Kidney glomerular epithelial cell (primary cell): ENCODE data around the gene FOXJ2.
"Not testable (repeated sequence)": the region's sequence is repeated elsewhere in the genome, so short reads cannot be mapped to it uniquely, and the experiment has no call there.

Experiments
- DNase-seq: peaks from one replicate; lab custom pipeline; 2025; lab: John Stamatoyannopoulos, UW

FOXJ2 gene

DNA sequence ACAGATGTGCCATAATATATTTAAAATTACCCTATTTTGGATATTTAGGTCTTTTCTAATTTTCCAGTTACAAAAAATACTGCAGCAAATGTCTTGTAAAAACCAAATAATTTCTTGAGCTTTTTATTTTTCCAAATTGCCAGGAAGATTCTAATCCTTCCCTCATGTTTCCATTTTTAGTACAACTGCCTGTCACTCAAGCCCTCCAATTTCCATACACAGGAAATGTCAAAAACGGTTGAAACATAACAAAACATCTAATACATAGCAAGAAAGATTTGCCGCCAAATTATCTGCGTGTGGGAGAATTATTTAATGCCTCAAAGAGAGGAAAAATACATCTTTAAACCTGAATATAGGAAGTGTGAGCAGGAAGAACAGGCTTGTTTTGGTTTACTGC, 2.3 kb upstream of the FOXJ2 start:
- DNase-seq, result no peak

DNA sequence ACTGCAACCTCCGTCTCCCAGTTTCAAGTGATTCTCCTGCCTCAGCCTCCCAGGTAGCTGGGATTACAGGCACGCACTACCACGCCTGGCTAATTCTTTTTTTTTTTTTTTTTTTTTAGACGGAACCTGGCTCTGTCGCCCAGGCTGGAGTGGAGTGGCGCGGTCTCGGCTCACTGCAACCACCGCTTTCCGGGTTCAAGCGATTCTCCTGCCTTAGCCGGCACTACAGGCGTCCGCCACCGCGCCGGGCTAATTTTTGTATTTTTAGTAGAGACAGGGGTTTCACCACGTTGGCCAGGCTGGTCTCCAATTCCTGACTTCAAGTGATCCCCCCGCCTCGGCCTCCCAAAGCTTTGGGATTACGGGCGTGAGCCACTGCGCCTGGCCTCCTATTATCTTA, 1.5 kb upstream of the FOXJ2 start:
- not testable (repeated sequence) for DNase-seq

GRCh38 chr12:8031872-8032241, 659 bp upstream of the FOXJ2 start:
- no peak for DNase-seq

DNA sequence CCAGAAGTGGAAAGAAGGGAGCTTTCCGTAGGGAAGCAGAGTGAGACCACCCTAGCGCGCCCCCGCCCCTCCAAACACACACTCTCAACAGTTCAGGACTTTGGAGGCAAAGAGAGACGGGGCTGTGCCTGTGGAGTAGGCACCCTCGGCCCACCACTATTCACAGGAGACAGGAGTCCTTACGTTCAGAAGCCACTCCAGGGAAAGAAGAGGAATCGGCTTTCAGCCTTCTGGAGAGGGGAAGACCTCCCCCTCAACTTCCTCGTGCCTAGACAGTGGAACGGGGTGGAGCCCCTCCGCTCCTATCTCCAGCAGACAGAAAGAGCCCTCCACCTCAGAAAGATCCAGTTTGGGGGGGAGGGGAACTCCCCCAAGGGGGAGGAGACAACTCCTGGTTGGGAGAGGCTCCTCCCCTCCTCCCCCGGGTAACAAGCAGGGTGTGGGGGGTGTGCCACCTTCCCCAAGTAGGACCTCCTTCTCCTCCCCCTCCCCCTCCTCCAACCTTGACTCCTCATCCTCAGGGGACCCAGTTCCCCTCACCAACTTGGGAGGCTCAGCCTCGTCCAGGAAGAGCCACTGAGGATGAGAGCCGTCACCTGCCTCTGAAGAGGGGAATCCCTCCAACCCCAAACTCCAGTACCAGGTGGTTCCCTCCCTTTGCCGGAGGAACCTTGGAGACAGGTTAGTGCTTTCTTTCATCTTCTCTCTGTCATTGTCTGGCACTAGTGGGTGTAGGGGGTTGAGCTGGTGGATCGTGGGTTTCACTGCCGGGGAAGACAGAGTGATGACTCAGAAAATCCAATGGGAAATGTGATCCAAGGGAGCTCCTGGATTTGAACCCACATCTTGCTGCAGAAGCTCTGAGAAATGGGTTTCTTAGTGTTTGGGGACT, 883 bp downstream of the FOXJ2 start:
- peak; percentile 14 for DNase-seq

DNA sequence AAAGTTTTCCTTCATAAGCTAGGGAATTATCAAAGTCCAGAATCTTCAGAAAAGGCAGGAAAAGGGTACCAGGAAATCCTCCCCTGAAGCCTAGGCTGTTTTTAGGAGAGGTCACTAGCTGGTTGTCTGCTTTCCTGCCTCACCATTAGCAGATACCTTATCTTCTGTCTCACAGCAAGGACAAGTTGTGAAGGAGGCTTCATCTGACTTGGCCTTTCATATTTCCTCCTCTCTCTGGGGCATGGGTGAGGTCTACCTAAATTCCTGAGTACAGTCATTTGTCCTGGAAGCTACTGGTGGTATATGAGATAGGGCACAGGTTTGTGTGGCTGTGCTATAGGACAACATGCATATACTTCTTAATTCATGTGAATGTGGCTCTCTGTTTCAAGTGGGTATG, 2.3 kb downstream of the FOXJ2 start:
- no peak for DNase-seq

- peak; percentile 2 for DNase-seq
Observed at GRCh38 chr12:8035440-8036010, 3.0 kb downstream of the FOXJ2 start.

- no peak for DNase-seq
Observed at GRCh38 chr12:8036346-8036745, 3.8 kb downstream of the FOXJ2 start.

- DNase-seq, result no peak
Observed at GRCh38 chr12:8037046-8037663, 4.6 kb downstream of the FOXJ2 start.

GRCh38 chr12:8037947-8038346, 5.4 kb downstream of the FOXJ2 start:
- no peak for DNase-seq

DNA sequence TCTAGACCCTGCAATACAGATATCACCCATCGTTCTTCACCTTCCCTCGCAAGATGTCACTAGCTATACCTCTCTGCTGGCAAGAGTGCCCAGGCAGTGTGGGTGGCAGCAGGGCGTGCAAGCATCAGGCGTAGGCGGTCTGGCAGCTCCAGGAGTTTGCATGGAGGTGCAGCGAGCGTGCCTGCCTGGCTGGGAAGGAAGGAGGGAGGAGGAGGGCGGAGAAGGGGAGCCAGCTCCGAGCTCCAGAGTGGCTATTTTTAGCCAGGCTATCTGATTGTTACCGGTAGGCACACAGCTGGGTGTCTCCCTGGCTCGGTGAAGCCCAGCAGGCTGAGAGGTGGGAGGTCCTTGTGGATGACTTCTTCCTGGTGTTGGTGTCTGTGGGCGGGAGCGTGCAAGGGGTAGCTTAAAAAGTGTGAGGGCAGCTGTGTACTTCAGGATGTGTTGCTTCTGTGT, 6.2 kb downstream of the FOXJ2 start:
- DNase-seq, result peak; percentile 64

- no peak for DNase-seq
Observed at GRCh38 chr12:8040791-8041190, 8.3 kb downstream of the FOXJ2 start.

DNA sequence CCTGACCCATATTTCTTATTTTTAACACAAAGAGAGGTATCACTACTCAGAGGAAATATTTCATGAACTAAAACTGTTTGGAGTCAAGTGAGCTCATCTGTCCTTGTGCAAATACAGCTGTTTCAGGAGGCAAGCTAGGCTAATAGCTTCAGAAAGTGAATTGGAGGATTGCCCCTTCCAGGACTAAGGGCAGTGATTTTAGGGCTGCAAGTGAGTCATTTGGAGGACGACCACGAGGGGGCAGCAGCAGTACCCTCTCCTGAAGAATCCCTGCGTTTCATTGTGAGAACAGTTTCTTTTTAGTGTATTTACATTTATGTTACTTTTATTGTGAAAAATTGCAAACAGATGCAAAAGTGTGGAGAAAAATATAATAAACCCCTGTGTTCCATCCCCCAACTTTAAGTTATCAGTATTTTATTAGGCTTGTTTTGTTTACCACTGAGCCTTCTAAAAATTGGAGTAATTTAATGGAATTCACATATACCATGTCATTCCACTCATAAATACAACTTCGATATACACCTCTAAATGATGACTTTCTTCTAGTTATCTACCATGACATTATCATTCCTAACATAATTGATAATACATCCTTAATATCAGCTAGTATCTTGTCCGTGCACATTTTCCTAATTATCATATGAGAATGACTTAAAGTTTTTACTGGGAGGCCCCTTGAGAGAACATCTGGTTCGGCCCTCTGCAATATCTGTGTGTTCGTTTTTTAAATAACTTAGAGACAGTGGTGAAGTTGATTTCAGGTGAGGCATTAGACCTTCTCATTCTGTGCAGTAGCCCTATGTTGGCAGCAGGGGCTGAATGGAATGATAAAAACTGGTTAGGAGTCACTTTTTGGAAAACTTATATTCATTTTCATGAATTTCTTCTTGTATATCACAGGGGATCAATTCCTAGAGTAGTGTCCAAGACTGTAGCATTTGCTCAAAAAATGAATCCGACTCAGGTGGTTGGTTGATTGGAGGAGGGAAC, 13.7 kb downstream of the FOXJ2 start:
- DNase-seq, result peak; percentile 58

DNA sequence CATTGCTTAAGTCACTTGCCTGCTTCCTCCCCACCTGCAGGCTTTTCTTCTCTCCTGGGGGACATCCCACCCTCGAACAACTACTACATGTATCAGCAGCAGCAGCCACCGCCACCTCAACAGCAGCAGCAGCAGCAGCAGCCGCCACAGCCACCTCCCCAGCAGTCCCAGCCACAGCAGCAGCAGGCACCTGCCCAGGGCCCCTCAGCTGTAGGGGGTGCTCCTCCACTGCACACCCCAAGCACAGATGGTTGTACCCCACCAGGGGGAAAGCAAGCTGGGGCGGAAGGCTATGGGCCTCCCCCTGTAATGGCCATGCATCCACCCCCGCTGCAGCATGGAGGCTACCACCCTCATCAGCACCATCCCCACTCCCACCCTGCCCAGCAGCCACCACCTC, 15.3 kb downstream of the FOXJ2 start:
- no peak for DNase-seq

DNA sequence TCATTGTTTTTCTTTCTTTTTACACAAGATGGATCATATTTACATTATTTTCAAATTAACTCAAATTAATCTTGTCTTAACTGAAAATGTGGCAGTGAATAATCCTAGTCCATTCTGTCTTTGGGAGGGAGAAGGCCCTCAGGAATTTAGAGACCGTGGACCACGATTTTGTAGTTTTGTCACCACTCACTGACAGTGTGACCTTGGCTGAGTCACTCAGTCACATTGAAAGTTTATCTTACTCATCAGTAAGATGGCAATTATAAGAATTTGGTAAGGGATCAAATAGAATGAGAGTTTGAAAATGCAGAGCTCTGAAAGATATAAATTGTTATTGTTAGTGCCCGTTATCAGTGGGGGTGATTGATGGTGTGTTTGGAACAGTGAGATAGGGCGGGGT, 16.4 kb downstream of the FOXJ2 start:
- no peak for DNase-seq

GRCh38 chr12:8050600-8051250, 18.2 kb downstream of the FOXJ2 start:
- DNase-seq, result no peak

DNA sequence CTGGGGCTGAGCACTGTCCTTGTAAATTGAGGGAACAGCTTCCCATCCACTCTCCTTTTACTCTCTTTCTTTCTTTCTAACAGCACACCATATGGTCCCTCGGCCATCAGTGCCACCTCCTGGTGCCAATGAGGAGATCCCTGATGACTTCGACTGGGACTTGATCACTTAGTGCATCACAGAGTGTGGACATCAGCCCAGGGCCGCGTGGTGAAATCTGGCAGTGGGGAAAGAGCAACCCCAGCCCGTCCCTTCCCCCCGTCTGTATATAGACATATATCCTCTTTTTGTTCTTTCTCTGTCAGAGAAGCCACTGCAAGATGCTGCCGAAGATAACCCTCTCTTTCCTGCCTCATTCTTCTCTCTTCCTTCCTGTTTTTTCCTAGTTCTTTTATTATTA, 20.2 kb downstream of the FOXJ2 start:
- no peak for DNase-seq

DNA sequence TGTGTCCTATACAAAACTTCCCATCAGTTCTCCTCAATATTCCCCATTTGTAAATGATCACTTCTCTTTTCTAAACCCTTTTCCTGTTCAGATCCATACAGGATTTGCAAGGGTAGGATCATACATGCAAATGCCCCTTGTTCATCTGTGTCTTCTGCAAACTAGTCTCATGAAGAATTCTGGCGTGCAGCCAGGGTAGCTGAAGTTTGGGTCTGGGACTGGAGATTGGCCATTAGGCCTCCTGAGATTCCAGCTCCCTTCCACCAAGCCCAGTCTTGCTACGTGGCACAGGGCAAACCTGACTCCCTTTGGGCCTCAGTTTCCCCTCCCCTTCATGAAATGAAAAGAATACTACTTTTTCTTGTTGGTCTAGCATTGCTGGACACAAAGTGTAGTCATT, 22.3 kb downstream of the FOXJ2 start:
- DNase-seq, result no peak

DNA sequence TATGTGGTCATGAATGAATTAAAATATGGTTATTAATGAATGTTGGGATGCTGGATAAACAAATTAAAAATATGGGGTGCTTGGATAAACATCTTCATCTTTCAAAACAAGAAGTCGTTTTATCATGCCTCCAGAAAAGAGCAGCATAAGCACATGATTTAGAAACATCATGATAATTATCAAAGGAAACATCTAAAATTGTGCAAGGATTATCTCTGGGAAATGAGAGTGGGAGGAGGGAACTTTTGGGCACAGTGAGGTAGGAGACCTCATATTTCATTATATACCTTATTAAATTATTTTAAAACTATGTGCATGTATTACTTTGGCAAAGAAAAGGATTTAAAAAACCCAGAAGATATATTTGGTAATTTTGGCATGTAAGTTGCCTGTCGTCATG, 24.8 kb downstream of the FOXJ2 start:
- no peak for DNase-seq

DNA sequence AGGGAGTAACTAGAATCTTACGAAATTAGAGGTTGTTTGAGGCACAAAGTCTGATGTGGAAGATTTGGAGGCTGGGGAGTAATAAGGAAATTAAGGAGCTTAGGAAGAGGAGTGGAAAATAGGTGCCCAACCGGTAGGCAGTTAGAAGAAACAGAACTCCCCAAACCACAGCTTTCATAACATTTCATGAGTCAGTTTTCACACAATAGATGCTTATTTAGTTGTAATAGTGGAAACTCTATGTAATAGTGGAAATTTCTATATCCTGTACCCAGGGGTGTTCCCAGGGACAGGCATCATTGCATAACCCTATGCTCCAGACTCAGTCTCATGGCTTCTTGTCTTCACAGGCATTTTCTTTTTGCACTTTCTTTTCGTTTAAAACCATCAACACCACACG, 25.3 kb downstream of the FOXJ2 start:
- no peak for DNase-seq

GRCh38 chr12:8058506-8058905, 26.0 kb downstream of the FOXJ2 start:
- no peak for DNase-seq

GRCh38 chr12:8064131-8064530, 31.6 kb downstream of the FOXJ2 start:
- no peak for DNase-seq
